Stimulated activated CD4-positive, alpha-beta T cell treated with anti-CD3 and anti-CD28 coated beads, Interleukin-1b, Interleukin-23, amount 100 ng/mL, for 4 hours (primary cell): ENCODE data around the gene MRTFA.
"Not testable (repeated sequence)": the region's sequence is repeated elsewhere in the genome, so short reads cannot be mapped to it uniquely, and the experiment has no call there.

Source experiments
- DNase-seq, 2 donors: peaks; one replicate each; pipeline ENCODE4 v3.0.0-alpha.2; 2020; ENCODE audit warnings: low read depth in 2 of 2

MRTFA gene

GRCh38 chr22:40595497-40596234 lies 40.9 kb downstream of the MRTFA start:
- DNase-seq, result no peak

DNA sequence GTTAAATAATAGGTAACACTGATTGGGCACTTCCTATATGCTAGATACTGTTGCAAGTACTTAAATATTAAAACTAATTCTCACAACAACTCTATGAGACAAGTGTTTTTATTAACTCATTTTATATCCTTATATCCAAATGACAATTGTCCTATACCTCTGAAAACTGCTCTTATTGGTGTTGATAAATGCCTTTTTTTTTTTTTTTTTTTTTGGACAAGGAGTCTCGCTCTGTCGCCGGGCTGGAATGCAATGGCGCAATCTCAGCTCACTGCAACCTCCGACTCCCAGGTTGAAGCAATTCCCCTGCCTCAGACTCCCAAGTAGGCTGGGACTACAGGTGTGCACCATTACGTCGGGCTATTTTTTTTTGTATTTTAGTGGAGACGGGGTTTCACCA lies 41.6 kb downstream of the MRTFA start:
- DNase-seq, result no peak

- no peak for DNase-seq
Observed at GRCh38 chr22:40594346-40594745, 42.2 kb downstream of the MRTFA start.

- no peak for DNase-seq
Observed at GRCh38 chr22:40593460-40594273, 42.9 kb downstream of the MRTFA start.

DNA sequence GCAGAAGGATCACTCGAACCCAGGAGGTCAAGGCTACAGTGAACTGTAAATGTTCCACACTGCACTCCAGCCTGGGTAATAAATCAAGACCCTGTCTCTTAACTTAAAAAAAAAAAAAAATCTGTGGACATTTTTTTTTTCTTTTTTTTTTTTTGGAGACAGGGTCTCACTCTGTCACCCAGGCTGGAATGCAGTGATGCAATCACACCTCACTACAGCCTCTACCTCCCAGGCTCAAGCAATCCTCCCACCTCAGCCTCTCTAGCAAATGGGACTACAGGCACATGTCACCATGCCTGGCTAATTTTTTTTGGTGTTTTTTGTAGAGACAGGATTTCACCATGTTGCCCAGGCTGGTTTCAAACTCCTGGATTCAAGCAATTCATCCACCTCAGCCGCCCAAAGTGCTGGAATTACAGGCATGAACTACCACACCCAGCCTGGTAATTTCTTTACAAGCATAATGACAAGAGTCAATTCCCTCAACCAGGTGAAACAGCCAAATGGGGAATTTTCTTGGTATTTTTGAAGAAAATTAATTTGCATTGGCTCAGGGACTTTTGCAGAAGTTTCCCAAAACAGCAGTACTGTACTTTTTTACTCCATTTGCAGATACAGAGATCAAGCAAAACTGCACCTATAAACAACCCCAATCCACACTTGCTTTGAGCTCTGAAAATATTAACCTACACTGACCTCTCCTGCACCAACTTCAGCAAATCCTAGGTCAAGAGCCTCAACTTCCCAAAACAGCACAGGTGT lies 44.0 kb downstream of the MRTFA start:
- DNase-seq, result no peak

DNA sequence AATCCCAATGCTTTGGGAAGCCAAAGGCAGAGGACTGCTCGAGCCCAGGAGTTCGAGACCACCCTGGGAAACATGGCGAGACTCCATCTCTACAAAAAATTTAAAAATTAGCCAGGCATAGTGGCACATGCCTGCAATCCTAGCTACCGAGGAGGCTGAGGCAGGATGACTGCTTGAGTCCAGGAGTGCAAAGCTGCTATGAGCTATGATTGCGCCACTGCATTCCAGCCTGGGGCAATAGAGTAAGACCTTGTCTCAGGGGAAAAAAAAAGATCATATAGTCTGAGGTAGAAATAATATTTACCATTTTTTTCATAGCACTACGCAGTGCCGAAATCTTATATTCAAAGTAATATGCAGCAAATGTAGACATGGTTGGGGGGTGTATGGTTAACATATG lies 47.8 kb downstream of the MRTFA start:
- no peak for DNase-seq

GRCh38 chr22:40586781-40587180 lies 49.7 kb downstream of the MRTFA start:
- DNase-seq, result no peak

DNA sequence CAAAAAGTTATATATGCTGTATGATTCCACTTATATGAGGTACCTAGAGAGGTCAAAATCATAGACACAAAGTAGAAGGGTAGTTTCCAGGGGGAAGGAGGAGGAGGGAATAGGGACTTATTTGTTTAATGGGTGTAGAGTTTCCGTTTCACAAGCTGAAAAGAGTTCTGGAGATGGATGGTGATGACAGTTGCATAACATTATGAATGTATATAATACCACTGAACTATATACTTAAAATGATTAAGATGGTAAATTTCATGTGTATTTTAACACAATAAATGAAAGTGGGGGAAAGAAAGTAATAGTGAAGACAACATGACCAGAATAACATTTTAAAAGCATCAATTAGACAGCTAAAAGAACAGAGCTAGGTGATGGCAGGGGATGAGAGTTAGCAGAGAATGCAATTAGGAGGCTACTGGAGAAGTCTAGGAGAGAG lies 51.2 kb downstream of the MRTFA start:
- DNase-seq, result no peak

DNA sequence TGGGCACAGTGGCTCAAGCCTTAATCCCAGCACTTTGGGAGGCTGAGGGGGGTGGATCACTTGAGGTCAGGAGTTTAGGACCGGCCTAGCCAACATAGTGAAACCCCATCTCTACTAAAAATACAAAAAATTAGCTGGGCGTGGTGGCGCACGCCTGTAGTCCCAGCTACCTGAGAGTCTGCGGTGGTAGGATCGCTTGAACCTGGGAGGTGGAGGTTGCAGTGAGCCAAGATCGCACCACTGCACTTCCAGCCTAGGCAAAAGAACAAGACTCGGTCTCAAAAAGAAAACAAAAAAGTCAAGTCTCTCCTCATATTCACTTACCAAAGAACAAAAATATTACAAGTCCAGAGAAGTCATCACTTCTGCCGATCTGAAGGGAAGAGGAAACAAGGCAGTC lies 51.8 kb downstream of the MRTFA start:
- DNase-seq, result not testable (repeated sequence)

- DNase-seq, result no peak
Observed at GRCh38 chr22:40583053-40583741, 53.3 kb downstream of the MRTFA start.

DNA sequence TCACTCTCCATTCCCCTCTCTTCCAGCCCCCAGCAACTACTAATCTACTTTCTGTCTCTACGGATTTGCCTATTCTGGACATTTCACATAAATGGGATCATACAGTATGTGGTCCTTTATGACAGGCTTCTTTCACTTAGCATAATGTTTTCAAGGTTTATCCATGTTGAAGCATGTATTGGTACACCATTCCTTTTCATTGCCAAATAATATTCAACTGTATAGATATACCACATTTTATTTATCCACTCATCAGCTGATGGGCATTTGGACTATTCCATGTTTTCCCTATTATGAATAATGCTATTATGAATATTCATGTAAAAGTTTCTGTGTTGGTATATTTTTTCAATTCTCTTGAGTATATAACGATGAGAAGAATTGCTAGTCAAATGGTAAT lies 54.5 kb downstream of the MRTFA start:
- DNase-seq, result no peak

DNA sequence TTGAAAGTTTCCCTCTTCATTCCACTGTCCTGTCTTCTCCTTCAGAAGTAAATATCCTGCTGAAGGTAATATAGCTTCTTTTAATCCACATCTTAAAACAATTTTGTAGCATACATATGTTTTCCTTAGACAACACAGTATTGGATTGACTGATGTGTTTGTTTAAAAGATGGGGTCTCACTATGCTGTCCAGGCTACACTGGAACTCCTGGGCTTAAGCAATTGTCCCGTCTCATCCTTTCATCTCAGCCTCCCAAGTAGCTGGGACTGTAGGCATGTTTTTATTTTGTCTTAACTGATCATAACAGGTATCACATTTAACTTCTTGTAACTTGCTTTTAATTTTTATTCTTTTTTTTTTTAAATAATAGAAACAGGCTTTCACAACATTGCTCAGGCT lies 55.9 kb downstream of the MRTFA start:
- DNase-seq, result no peak

DNA sequence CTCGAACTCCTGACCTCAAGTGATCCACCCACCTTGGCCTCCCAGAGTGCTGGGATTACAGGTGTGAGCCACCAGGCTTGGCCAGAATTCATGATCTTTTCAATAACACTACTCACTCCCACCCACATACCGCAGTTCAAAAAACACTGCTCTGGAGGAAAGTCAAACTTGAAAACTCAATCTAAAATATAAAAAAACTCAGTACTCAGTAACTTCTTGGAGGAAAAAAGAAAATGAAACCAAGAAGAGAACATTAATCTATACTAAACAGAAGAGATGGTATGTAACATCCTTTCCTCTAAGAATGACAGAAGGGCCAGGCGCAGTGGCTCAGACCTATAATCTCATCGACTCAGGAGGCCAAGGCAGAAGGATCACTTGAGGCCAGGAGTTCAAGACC lies 58.3 kb downstream of the MRTFA start:
- no peak for DNase-seq

DNA sequence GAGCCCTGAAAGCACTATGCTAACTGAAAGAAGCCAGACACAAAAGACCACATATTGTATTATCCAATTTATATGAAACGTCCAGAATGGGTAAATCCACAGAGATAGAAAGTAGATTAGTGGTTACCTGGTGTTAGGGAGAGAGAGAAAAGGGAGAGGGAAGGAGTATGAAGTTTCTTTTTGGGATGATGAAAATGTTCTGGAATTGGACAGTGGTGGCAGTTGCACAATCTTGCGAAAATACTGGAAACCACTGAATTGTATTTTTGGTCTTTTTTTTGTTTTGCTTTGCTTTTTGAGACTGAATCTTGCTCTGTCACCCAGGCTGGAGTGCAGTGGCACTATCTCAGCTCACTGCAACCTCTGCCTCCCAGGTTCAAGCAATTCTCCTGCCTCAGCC lies 63.5 kb downstream of the MRTFA start:
- DNase-seq, result no peak

DNA sequence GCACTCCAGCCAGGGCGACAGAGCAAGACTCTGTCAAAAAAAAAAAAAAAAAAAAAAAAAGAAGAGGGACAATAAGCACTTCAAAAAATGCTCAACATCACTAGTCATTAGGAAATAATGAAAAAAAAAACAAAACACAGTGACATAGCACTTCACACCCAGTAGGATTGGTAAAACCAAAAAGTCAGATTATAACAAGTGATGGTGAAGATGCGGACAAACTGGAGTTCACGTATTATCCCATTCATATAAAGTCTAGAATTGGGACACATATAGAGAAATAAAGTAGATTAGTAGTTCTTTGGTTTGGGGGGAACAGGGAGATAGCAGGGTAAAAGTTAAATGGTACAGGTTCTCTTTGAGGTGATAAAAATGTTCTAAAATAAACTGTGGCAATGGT lies 64.6 kb downstream of the MRTFA start:
- no peak for DNase-seq

- no peak for DNase-seq
Observed at GRCh38 chr22:40567626-40568328, 68.7 kb downstream of the MRTFA start.

- DNase-seq, result no peak
Observed at GRCh38 chr22:40567106-40567505, 69.4 kb downstream of the MRTFA start.

GRCh38 chr22:40560994-40561515 lies 75.5 kb downstream of the MRTFA start:
- no peak for DNase-seq

GRCh38 chr22:40560551-40560950 lies 76.0 kb downstream of the MRTFA start:
- DNase-seq, result no peak

DNA sequence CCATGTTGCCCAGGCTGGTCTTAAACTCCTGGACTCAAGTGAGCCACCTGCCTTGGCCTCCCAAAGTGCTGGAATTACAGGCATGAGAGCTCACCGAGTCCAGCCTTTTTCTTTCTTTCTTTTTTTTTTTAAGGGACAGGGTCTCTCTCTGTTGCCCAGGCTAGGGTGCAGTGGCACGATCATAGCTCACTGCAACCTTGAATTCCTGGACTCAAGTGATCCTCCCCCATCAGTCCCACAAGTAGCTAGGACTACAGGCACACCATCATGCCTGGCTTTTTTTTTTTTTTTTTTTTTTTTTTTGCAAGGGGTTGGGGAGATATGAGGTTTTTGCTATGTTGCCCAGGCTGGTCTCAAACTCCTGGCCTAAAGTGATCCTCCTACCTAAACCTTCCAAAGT lies 78.5 kb downstream of the MRTFA start:
- no peak for DNase-seq

GRCh38 chr22:40556641-40557040 lies 79.9 kb downstream of the MRTFA start:
- no peak for DNase-seq
